Measurements from ENCODE around the gene UACA.

UACA gene

GRCh38 chr15:70797464-70797863 is 34.1 kb upstream of the UACA start:
- TF ChIP-seq, protein P1, sequence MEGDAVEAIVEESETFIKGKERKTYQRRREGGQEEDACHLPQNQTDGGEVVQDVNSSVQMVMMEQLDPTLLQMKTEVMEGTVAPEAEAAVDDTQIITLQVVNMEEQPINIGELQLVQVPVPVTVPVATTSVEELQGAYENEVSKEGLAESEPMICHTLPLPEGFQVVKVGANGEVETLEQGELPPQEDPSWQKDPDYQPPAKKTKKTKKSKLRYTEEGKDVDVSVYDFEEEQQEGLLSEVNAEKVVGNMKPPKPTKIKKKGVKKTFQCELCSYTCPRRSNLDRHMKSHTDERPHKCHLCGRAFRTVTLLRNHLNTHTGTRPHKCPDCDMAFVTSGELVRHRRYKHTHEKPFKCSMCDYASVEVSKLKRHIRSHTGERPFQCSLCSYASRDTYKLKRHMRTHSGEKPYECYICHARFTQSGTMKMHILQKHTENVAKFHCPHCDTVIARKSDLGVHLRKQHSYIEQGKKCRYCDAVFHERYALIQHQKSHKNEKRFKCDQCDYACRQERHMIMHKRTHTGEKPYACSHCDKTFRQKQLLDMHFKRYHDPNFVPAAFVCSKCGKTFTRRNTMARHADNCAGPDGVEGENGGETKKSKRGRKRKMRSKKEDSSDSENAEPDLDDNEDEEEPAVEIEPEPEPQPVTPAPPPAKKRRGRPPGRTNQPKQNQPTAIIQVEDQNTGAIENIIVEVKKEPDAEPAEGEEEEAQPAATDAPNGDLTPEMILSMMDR (IDR thresholded peaks at IDR 0.05): no peak

DNA sequence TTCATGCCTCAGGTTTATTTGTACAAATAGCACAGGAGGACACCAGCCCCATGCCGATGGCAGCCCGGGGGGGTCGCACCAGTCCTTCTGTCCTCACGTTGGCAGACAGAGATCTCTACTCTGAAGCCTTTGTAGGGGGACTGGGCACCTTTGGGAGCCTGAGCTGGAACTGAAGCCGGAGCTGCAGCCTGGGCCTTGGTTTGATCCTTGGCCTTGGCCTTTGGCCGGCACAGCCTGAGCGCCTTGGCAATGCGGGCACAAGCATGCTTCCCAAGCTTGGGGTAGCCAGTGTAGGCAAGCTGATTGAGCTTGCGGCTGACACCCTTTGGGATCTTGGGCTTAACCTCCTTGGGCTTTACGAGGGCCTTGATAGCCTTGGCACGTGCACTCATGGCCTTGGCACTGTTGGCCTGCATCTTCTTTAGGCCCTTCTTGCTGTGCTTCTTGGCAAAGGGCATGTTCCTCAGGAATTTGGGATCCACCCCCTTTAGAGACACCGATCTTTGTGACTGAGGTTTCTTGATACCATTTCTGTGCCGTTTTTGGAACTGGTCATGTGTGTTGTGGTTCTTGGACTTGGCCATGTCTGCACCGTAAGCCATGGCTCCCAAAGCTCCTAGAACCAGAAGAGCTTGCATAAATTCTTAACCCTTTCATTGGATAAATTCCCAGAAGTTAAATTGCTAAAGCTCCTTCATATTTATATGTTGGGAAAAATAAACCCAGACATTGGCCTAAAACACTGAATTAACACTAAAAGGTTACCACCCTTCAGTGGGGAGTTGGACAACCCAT is 33.4 kb upstream of the UACA start:
- TF ChIP-seq, protein P1 (IDR thresholded peaks at IDR 0.05): no peak

- TF ChIP-seq, protein P1 (IDR thresholded peaks at IDR 0.05): no peak
Measured at GRCh38 chr15:70795311-70795665, 31.9 kb upstream of the UACA start.

- TF ChIP-seq, protein P1 (IDR thresholded peaks at IDR 0.05): no peak
Measured at GRCh38 chr15:70794596-70795310, 31.4 kb upstream of the UACA start.

- TF ChIP-seq, protein P1 (IDR thresholded peaks at IDR 0.05): no peak
Measured at GRCh38 chr15:70793694-70794093, 30.3 kb upstream of the UACA start.

DNA sequence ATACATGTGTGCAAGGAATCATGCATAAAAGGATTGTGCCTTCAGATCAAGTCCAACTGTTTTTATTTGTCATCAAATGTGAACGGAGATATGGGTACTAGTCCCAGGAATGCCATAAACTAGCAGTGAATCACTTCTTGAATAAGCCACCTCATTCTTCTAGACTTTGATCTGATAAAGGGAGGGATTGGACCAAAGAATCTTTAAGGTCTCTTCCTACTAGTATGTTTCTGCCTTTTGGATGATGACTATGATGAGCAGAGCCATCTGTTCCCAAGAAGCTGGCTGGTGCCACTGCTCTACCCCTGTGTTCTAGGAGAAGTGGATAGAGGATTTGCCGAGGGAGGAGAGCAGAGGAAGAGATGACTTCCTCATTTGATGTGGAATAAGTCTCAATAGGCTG is 28.8 kb upstream of the UACA start:
- TF ChIP-seq, protein P1 (IDR thresholded peaks at IDR 0.05): no peak

- TF ChIP-seq, protein P1 (IDR thresholded peaks at IDR 0.05): no peak
Measured at GRCh38 chr15:70791259-70791658, 27.9 kb upstream of the UACA start.
